Skeletal muscle tissue (tissue), 4 donors: ENCODE data around the gene PAK3. TPM values are rescaled to one million over a fixed set of nuclear protein-coding genes. Genes with fewer than 3 reads are reported as not detected.

Experiments used
- H3K27ac ChIP-seq: one replicate; pipeline ENCODE4 v1.7.0; 2013; ENCODE audit warnings: mild to moderate bottlenecking, low read depth, low read length, inconsistent platforms
- H3K27me3 ChIP-seq, 3 donors: one replicate each; pipeline ENCODE4 v1.7.0; 2013; ENCODE audit warnings: low read length in 3 of 3; ENCODE audit not compliant: control insufficient read depth in 3 of 3, insufficient read depth in 3 of 3
- H3K36me3 ChIP-seq, 3 donors: one replicate each; pipeline ENCODE4 v1.7.0; 2013; ENCODE audit warnings: low read length in 3 of 3; ENCODE audit not compliant: control insufficient read depth in 3 of 3, insufficient read depth in 3 of 3
- H3K4me1 ChIP-seq, 3 donors: one replicate each; pipeline ENCODE4 v1.7.0; 2013; ENCODE audit warnings: low read length in 3 of 3, mild to moderate bottlenecking in 3 of 3; ENCODE audit not compliant: control insufficient read depth in 3 of 3, insufficient read depth in 3 of 3
- H3K4me3 ChIP-seq, 3 donors: one replicate each; pipeline ENCODE4 v1.7.0; 2013; ENCODE audit warnings: low read length in 3 of 3
- H3K9ac ChIP-seq, 3 donors: one replicate each; pipeline ENCODE4 v1.7.0; 2013; ENCODE audit warnings: low read length in 3 of 3, mild to moderate bottlenecking in 3 of 3, moderate library complexity in 2 of 3, low read depth in 1 of 3
- H3K9me3 ChIP-seq, 3 donors: one replicate each; pipeline ENCODE4 v1.7.0; 2013; ENCODE audit warnings: low read length in 3 of 3; ENCODE audit not compliant: control insufficient read depth in 3 of 3
- total RNA-seq: library from RNA; depleted of rRNA; stranded (reverse); fragments of >200 nt; gene quantifications from one replicate; pipeline ENCODE4 v1.2.3, GENCODE V29; 2014
- donor health status: Osteomylitis.

PAK3 gene
- total RNA-seq, 1 donor from 2014 or later, result 4.7 TPM

GRCh38 chrX:111127038-111127437 lies 31.0 kb downstream of the PAK3 start:
- no peak overlapping the region for H3K9ac ChIP-seq
- no peaks in the 10 kb centered on the region for H3K4me1 ChIP-seq
- H3K27me3 ChIP-seq, result peaks cover 0 to 4% (median 0%) of the 10 kb centered on the region in 3 donors
- no peaks in the 10 kb centered on the region for H3K36me3 ChIP-seq
- H3K27ac ChIP-seq, result no peak overlapping the region
- H3K4me3 ChIP-seq, result no peak overlapping the region
- no peaks in the 10 kb centered on the region for H3K9me3 ChIP-seq

GRCh38 chrX:111129921-111130320 lies 33.9 kb downstream of the PAK3 start:
- no peak overlapping the region for H3K4me3 ChIP-seq
- peaks cover 0 to 4% (median 0%) of the 10 kb centered on the region in 3 donors for H3K27me3 ChIP-seq
- no peaks in the 10 kb centered on the region for H3K36me3 ChIP-seq
- H3K27ac ChIP-seq, result no peak overlapping the region
- no peak overlapping the region for H3K9ac ChIP-seq
- H3K9me3 ChIP-seq, result no peaks in the 10 kb centered on the region
- H3K4me1 ChIP-seq, result no peaks in the 10 kb centered on the region

GRCh38 chrX:111131572-111131971 lies 35.6 kb downstream of the PAK3 start:
- H3K27me3 ChIP-seq, result peaks cover 0 to 10% (median 0%) of the 10 kb centered on the region in 3 donors
- H3K9ac ChIP-seq, result no peak overlapping the region
- no peak overlapping the region for H3K4me3 ChIP-seq
- H3K9me3 ChIP-seq, result no peaks in the 10 kb centered on the region
- no peaks in the 10 kb centered on the region for H3K36me3 ChIP-seq
- H3K27ac ChIP-seq, result no peak overlapping the region
- H3K4me1 ChIP-seq, result no peaks in the 10 kb centered on the region

- Histone ChIP-seq H3K9me3 (no peaks in the 10 kb centered on the region), H3K4me3 (no peak overlapping the region), H3K27ac (no peak overlapping the region), H3K9ac (no peak overlapping the region), H3K27me3 (peaks cover 0 to 6% (median 0%) of the 10 kb centered on the region in 3 donors), H3K36me3 (no peaks in the 10 kb centered on the region), H3K4me1 (no peaks in the 10 kb centered on the region)
Observed at GRCh38 chrX:111133389-111133788, 37.4 kb downstream of the PAK3 start.

- H3K27ac ChIP-seq, result no peak overlapping the region
- no peaks in the 10 kb centered on the region for H3K4me1 ChIP-seq
- no peaks in the 10 kb centered on the region for H3K9me3 ChIP-seq
- peaks cover 0 to 3% (median 0%) of the 10 kb centered on the region in 3 donors for H3K27me3 ChIP-seq
- H3K9ac ChIP-seq, result no peak overlapping the region
- H3K36me3 ChIP-seq, result no peaks in the 10 kb centered on the region
- no peak overlapping the region for H3K4me3 ChIP-seq
Observed at GRCh38 chrX:111145878-111146277, 49.9 kb downstream of the PAK3 start.

- H3K9ac ChIP-seq, result no peak overlapping the region
- H3K4me3 ChIP-seq, result no peak overlapping the region
- no peaks in the 10 kb centered on the region for H3K4me1 ChIP-seq
- no peak overlapping the region for H3K27ac ChIP-seq
- H3K36me3 ChIP-seq, result no peaks in the 10 kb centered on the region
- no peaks in the 10 kb centered on the region for H3K9me3 ChIP-seq
- peaks cover 0 to 4% (median 0%) of the 10 kb centered on the region in 3 donors for H3K27me3 ChIP-seq
Observed at GRCh38 chrX:111151764-111152163, 55.8 kb downstream of the PAK3 start.

- Histone ChIP-seq H3K9me3 (no peaks in the 10 kb centered on the region), H3K4me1 (no peaks in the 10 kb centered on the region), H3K4me3 (no peak overlapping the region), H3K9ac (no peak overlapping the region), H3K27ac (no peak overlapping the region), H3K27me3 (peaks cover 0 to 4% (median 0%) of the 10 kb centered on the region in 3 donors), H3K36me3 (no peaks in the 10 kb centered on the region)
Observed at GRCh38 chrX:111159232-111159631, 63.2 kb downstream of the PAK3 start.

- Histone ChIP-seq H3K4me1 (no peaks in the 10 kb centered on the region), H3K4me3 (no peak overlapping the region), H3K27me3 (peaks cover 0 to 2% (median 0%) of the 10 kb centered on the region in 3 donors), H3K36me3 (no peaks in the 10 kb centered on the region), H3K9me3 (no peaks in the 10 kb centered on the region), H3K27ac (no peak overlapping the region), H3K9ac (no peak overlapping the region)
Observed at GRCh38 chrX:111164728-111165127, 68.7 kb downstream of the PAK3 start.

- Histone ChIP-seq H3K9ac (no peak overlapping the region), H3K4me1 (no peaks in the 10 kb centered on the region)
Observed at GRCh38 chrX:111165902-111166301, 69.9 kb downstream of the PAK3 start.

GRCh38 chrX:111167334-111167733 lies 71.3 kb downstream of the PAK3 start:
- H3K9ac ChIP-seq, result no peak overlapping the region
- no peaks in the 10 kb centered on the region for H3K4me1 ChIP-seq
- H3K27ac ChIP-seq, result no peak overlapping the region
- H3K27me3 ChIP-seq, result peaks cover 0 to 2% (median 0%) of the 10 kb centered on the region in 3 donors
- no peaks in the 10 kb centered on the region for H3K36me3 ChIP-seq
- no peak overlapping the region for H3K4me3 ChIP-seq
- H3K9me3 ChIP-seq, result no peaks in the 10 kb centered on the region

More at GRCh38 chrX:111165902-111166301, 69.9 kb downstream of the PAK3 start:
- Histone ChIP-seq H3K4me3 (no peak overlapping the region), H3K27me3 (peaks cover 0 to 2% (median 0%) of the 10 kb centered on the region in 3 donors), H3K9me3 (no peaks in the 10 kb centered on the region), H3K36me3 (no peaks in the 10 kb centered on the region), H3K27ac (no peak overlapping the region)
